SK-N-SH treated with all-trans-retinoic acid at 6 μM for 48 hours (cell line): ENCODE measurements around the gene CHST6.

Experiments used
- CSRNP3 ChIP-seq: fragments of 250-450 bp; sonication (Bioruptor Pico); IDR thresholded peaks from 2 replicates; pipeline ENCODE4 v1.5.1; 2021; ENCODE audit warnings: mild to moderate bottlenecking, moderate library complexity
- PATZ1 ChIP-seq: fragments of 250-450 bp; sonication (Bioruptor Pico); IDR thresholded peaks from 2 replicates; pipeline ENCODE4 v1.8.0; 2020; ENCODE audit warnings: mild to moderate bottlenecking, moderate library complexity, borderline replicate concordance
- ZFP3 ChIP-seq: fragments of 250-450 bp; sonication (Bioruptor Pico); IDR thresholded peaks from 2 replicates; pipeline ENCODE4 v1.5.0; 2020; ENCODE audit warnings: mild to moderate bottlenecking, moderate library complexity

GRCh38 chr16:75456971-75457370 lies 38.3 kb downstream of the CHST6 start:
- no peak for TF ChIP-seq PATZ1
- TF ChIP-seq ZFP3 (CRISPR knock-in tag) = no peak
- TF ChIP-seq CSRNP3 = no peak
